HG03108 (cell line): Measurements from ENCODE around the gene ITGB1BP2.
"Not testable (repeated sequence)": the region's sequence is repeated elsewhere in the genome, so short reads cannot be mapped to it uniquely, and the experiment has no call there.

Source experiments
- ATAC-seq: cut with Tn5 transposase; IDR thresholded peaks from one replicate; pipeline ENCODE4 v1.9.1; 2021; ENCODE audit warnings: moderate library complexity; ENCODE audit not compliant: unreplicated experiment

Gene ITGB1BP2

DNA sequence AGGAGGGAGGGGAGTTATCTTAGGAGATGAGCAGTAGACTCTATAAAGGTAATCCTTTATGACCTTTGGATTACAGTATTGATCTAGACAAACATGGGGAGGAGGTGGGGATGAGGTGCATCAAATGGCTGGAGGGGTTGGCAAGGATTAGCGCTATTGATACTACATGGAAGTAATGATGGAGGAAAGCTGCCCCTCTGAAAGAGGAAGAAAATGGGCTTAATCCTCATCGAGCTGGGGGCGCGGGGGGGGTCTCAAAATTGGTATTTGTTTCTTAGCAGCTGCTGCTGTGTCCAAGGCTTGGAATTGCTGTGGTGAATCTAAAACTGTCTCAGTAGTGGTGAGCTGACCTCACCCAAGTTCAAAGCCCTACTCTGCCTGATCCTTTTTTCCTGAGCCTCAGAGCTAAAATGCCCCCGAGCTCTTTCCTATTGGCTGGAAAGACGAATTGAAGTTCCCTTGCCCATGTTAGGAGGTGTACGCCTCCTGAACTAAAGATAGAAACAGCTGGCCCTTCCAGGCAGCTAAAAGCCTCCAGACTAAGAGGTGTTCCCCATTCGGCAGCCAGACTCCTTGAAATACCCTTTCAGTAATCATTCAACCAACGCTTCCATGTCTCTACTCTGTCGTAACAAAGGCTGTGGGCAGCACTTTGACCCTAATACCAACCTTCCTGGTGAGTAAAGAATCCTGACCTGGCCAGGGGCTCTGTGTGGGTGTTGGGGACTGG, at the start of gene ITGB1BP2:
TSS of gene ITGB1BP2 (plus strand) at position 556 of the 730 bp plus-strand sequence. CDS start at position 613, 57 bp downstream.
- no peak for ATAC-seq

- no peak for ATAC-seq
These were observed 49.3 kb upstream of the ITGB1BP2 start for GRCh38 chrX:71252221-71252620.

DNA sequence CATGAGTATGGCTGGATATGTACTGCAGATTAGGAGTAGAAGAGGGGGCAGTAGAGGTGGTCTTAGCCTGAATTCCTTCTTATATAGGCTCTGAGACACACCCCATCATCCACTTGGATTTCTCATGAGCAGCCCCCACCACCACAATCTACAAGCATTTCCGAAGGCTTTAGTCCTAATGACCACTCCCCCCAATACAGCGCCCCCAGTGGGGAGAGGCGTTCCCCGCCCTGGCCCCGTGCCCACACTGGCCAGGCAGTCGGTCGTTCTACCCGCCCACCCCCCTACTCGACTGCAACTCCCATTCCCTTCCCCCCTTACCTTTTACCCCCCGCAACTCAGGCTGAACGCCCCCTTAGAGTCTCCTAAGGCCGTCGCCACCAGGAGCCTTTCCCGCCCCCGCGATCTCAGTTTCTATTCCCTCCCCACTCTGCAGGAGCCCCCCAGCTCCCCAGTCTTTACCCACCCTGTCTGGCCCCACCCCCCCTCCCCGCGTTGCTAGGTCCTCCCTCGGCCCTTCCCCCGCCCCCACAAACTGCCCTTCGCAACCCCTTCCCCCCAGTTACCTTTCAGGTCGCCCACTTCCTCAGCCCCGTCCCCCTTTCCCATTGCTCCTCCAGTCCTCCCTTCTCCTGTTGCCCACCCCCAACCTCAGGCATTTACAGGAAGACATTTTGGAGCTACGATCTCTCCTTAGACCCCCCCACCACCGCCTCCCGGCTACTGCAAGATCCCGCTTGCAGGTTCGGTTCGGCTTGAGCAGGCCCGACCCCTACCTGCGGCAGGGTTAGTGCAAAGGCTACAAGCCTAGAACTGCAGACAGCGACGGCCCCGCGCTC, 48.1 kb upstream of the ITGB1BP2 start:
- no peak for ATAC-seq

GRCh38 chrX:71254092-71254963, 47.2 kb upstream of the ITGB1BP2 start, which contains the start of gene ZMYM3:
Gene ZMYM3 (minus strand): TSS chrX:71254140. CDS start chrX:71253255, 885 bp downstream.
- ATAC-seq, result peak; percentile 79

DNA sequence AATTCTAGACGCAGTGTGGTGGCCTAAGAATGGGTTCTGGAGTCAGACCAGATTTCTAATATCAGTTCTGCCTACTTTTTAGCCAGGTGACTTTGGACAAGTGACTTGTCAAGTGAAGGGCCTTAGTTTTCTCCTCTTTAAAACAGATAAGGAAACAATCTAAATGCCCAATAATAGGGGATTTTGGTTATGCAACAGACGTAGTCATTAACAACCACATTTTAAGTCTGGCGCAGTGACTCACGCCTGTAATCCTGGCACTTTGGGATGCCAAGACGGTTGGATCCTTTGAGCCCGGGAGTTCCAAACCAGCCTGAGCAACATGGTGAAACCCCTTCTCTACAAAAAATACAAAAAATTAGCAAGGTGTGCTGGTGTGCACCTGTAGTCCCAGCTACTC, 45.5 kb upstream of the ITGB1BP2 start:
- ATAC-seq, result no peak

- ATAC-seq, result no peak
These were observed 44.7 kb upstream of the ITGB1BP2 start for GRCh38 chrX:71256856-71257255.

GRCh38 chrX:71268624-71269023, 32.9 kb upstream of the ITGB1BP2 start:
- ATAC-seq, result not testable (repeated sequence)

- no peak for ATAC-seq
These were observed 31.7 kb upstream of the ITGB1BP2 start for GRCh38 chrX:71269801-71270395.

- not testable (repeated sequence) for ATAC-seq
These were observed 29.2 kb upstream of the ITGB1BP2 start for GRCh38 chrX:71272313-71272712.

DNA sequence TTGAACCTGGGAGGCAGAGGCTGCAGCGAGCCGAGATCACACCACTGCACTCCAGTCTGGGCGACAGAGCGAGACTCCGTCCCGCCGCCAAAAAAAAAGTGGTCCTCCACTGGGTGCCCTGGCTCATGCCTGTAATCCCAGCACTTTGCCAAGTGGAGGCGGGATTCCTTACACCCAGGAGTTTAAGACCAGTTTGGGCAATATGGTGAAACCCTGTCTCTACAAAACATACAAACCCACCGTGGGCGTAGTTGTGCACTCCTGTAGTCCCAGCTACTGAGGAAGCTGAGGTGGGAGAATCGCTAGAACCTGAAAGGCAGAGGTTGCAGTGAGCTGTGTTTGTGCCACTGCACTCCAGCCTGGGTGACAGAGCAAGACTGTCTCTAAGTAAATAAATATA, 20.2 kb upstream of the ITGB1BP2 start:
- ATAC-seq, result not testable (repeated sequence)

- peak; percentile 3 for ATAC-seq
These were observed 18.8 kb upstream of the ITGB1BP2 start for GRCh38 chrX:71282514-71283402.

DNA sequence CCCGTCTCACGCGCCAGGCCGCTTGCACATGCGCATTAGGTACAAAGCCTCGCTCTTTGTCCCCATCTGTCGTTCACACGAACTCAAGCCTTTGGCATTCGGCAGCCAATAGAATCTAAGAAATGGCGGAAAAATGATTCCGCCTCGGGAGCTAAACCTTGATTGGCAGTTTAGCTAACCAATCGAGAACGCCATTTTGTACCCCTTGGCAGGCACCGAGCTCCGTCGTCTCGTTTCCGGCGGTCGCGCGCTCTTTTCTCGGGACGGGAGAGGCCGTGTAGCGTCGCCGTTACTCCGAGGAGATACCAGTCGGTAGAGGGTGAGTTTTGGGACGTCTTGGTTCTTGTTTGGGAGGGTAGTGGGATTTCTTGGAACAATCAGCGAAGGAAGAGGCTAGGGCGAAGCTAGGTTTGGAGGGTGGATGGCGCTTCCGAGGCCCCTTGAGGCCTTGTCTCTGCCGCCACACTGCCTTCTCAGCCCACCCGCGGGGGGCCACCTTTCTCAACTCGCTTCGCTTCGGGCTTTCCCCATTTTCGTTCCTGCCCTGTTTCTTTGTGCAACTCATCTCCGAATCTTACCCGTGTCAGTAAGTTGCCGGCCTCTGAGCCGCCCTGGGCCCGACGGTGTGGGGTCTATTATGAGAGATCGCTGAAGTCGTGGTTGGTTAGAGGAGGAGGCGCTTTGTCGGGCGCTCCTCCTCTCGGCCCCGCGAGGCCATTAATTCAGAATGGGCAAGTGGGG, 18.0 kb upstream of the ITGB1BP2 start, which contains the start of gene NONO:
TSS of gene NONO (plus strand) at position 233 of the 741 bp plus-strand sequence. CDS start 7,003 bp downstream, outside the sequence.
- peak; percentile 79 for ATAC-seq

DNA sequence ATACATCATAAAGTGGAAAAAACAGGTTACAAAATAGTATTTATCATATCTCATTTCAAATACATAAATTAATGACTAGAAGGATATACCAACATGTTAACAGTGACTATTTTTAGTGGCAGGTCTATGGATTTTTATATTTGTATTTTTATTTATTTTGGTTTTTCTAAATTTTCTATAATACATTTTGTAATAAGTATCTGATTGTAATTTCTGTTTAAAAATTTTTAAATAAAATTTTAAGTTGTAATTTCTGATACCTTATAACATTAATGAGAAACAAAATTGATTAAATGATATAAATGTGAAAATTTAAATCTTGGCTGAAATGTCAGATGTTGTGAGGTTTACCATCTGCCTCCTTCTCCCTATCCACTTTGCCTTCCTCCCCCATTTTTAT, 15.6 kb upstream of the ITGB1BP2 start:
- ATAC-seq, result no peak

GRCh38 chrX:71291381-71291780, 10.2 kb upstream of the ITGB1BP2 start:
- no peak for ATAC-seq

DNA sequence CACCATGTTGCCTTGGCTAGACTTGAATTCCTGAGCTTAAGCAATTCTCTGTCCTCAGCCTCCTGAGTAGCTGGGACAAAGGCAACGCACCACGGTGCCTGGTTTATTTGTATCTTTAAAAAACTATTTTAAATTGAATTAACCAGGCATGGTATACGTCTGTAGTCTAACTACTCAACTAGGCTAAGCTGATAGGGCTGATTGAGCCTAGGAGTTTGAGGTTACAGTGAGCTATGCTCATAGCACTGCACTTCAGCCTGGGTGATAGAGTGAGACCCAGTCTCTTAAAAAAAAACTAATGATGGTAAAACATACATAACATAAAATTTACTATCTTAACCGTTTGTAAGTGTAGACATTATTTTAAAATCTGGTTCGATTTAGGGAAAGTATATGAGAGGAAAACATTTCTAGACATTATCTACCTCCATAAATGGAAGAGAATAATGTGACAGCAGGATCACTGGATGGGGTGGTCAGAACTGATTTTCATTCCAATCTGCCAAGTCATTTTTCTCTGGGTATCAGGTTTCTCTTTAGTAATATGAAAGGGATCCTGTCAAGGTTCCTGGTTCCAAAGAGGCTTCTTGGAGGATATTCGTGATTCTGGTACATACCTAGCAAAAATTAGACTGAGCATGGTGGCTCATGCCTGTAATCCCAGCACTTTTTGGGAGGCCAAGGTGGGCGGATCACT, 8.7 kb upstream of the ITGB1BP2 start:
- ATAC-seq, result no peak

GRCh38 chrX:71296806-71297205, 4.7 kb upstream of the ITGB1BP2 start:
- no peak for ATAC-seq

DNA sequence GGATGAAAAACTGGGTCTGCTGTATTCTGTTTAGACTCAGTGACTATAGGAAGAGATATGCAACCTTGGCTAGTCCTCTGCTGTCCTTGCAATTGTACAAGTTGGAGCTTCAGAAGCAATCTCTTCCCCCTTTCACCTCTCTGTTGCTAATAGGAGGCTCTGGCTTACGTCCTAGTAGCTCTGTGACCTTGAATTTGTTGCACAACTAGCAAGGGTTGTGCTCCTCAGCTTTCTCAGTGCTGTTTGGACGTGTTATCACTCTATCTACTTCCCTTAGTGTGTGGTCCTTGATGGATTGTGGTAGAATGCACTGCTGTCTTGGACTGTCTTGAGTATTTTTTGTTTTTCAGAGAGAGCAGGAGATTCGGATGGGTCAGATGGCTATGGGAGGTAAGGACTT, 3.4 kb upstream of the ITGB1BP2 start:
- ATAC-seq, result no peak

GRCh38 chrX:71300064-71300463, 1.5 kb upstream of the ITGB1BP2 start:
- not testable (repeated sequence) for ATAC-seq
